CD14-positive monocyte (primary cell): ENCODE data around the gene LAMB3. TPM values are rescaled to one million over a fixed set of nuclear protein-coding genes. Genes with fewer than 3 reads are reported as not detected.

ENCODE experiments used
- DNase-seq, 3 donors: peaks; one replicate each; pipeline ENCODE4 v3.0.0-alpha.2; 2011 to 2022
- H2AFZ ChIP-seq: 2 replicates; pipeline ENCODE4 v1.6.0; 2012; ENCODE audit warnings: mild to moderate bottlenecking, low read depth, low read length, inconsistent platforms; ENCODE audit not compliant: insufficient read depth, poor library complexity, severe bottlenecking
- H3K27ac ChIP-seq, 2 donors: 1 replicate in 1 of 2; 2 replicates in 1 of 2; pipeline ENCODE4 v1.5.1; 2012 to 2013; ENCODE audit warnings: low read length in 2 of 2, control low read depth in 1 of 2, inconsistent platforms in 1 of 2, low read depth in 1 of 2, mild to moderate bottlenecking in 1 of 2
- H3K27me3 ChIP-seq, 2 donors: one replicate each; pipeline versions ENCODE4 v1.6.0 to v1.6.1; 2011 to 2013; ENCODE audit warnings: low read length in 2 of 2; ENCODE audit not compliant: control insufficient read depth in 2 of 2, insufficient read depth in 2 of 2
- H3K36me3 ChIP-seq, 2 donors: replicated peaks in 1 of 2; 1 replicate in 1 of 2; 2 replicates in 1 of 2; pipeline versions ENCODE4 v1.5.1 to v1.6.1; 2012 to 2013; ENCODE audit warnings: low read length in 2 of 2, control low read depth in 1 of 2, inconsistent platforms in 1 of 2, mild to moderate bottlenecking in 1 of 2; ENCODE audit not compliant: insufficient read depth in 2 of 2, control insufficient read depth in 1 of 2
- H3K4me1 ChIP-seq, 2 donors: 1 replicate in 1 of 2; 2 replicates in 1 of 2; pipeline versions ENCODE4 v1.5.1 to v1.6.1; 2012 to 2013; ENCODE audit warnings: low read length in 2 of 2, control low read depth in 1 of 2, inconsistent platforms in 1 of 2, mild to moderate bottlenecking in 1 of 2, moderate library complexity in 1 of 2; ENCODE audit not compliant: insufficient read depth in 2 of 2, control insufficient read depth in 1 of 2
- H3K4me2 ChIP-seq: replicated peaks from 2 replicates; pipeline ENCODE3; 2012; ENCODE audit warnings: low read length, moderate library complexity, mild to moderate bottlenecking; ENCODE audit not compliant: poor library complexity, severe bottlenecking; ENCODE audit errors: extremely low read depth
- H3K4me3 ChIP-seq, 3 experiments: fragments of 200-600 bp in 1 of 3; sonication (generic) in 1 of 3; replicated peaks in 1 of 3; 1 replicate in 2 of 3; 2 replicates in 1 of 3; pipeline ENCODE4 v1.5.1; 2011 to 2013; ENCODE audit warnings: low read length in 3 of 3, mild to moderate bottlenecking in 3 of 3, control low read depth in 2 of 3, low read depth in 2 of 3, inconsistent platforms in 1 of 3, moderate library complexity in 1 of 3
- H3K79me2 ChIP-seq: 2 replicates; pipeline ENCODE4 v1.6.0; 2012; ENCODE audit warnings: mild to moderate bottlenecking, control low read depth, inconsistent platforms, low read length, moderate library complexity; ENCODE audit not compliant: insufficient read depth
- H3K9ac ChIP-seq: 2 replicates; pipeline ENCODE4 v1.6.0; 2017; ENCODE audit warnings: low read length, mild to moderate bottlenecking; ENCODE audit not compliant: insufficient read depth, poor library complexity, severe bottlenecking
- H3K9me3 ChIP-seq, 2 donors: replicated peaks in 1 of 2; 1 replicate in 1 of 2; 2 replicates in 1 of 2; pipeline versions ENCODE4 v1.5.1 to v1.6.1; 2012 to 2013; ENCODE audit warnings: low read length in 2 of 2, control low read depth in 1 of 2; ENCODE audit not compliant: control insufficient read depth in 1 of 2, insufficient read depth in 1 of 2
- H4K20me1 ChIP-seq: 2 replicates; pipeline ENCODE4 v1.6.0; 2012; ENCODE audit warnings: mild to moderate bottlenecking, low read length, control low read depth, moderate library complexity; ENCODE audit not compliant: insufficient read depth
- H3K27ac Mint-ChIP-seq, 7 donors: one replicate each; pipeline ENCODE4 v1.8.0; 2020; ENCODE audit warnings: mild to moderate bottlenecking in 7 of 7, mixed read lengths in 7 of 7, moderate library complexity in 6 of 7, inconsistent platforms in 2 of 7
- H3K27me3 Mint-ChIP-seq, 3 donors: one replicate each; pipeline ENCODE4 v1.8.0; 2021 to 2022; ENCODE audit warnings: low read depth in 3 of 3, mild to moderate bottlenecking in 3 of 3, mixed read lengths in 3 of 3, moderate library complexity in 3 of 3, inconsistent platforms in 1 of 3
- H3K36me3 Mint-ChIP-seq, 2 donors: one replicate each; pipeline ENCODE4 v1.8.0; 2020; ENCODE audit warnings: mixed read lengths in 2 of 2, inconsistent platforms in 1 of 2, mild to moderate bottlenecking in 1 of 2
- H3K4me1 Mint-ChIP-seq: one replicate; pipeline ENCODE4 v1.8.0; 2020; ENCODE audit warnings: mild to moderate bottlenecking, mixed read lengths
- H3K4me3 Mint-ChIP-seq, 2 donors: one replicate each; pipeline ENCODE4 v1.8.0; 2020; ENCODE audit warnings: mild to moderate bottlenecking in 2 of 2, mixed read lengths in 2 of 2, moderate library complexity in 1 of 2
- H3K9me3 Mint-ChIP-seq, 7 donors: one replicate each; pipeline ENCODE4 v1.8.0; 2020 to 2022; ENCODE audit warnings: mixed read lengths in 7 of 7, mild to moderate bottlenecking in 6 of 7, moderate library complexity in 6 of 7, inconsistent platforms in 2 of 7
- CTCF ChIP-seq: fragments of 200-600 bp; IDR thresholded peaks from one replicate; pipeline ENCODE4 v1.8.0; 2022; ENCODE audit warnings: antibody characterized with exemption, mild to moderate bottlenecking
- WGBS: methylation state at CpG from one replicate; pipeline ENCODE4 v1.1.5; 2013; ENCODE audit warnings: missing lambda C conversion rate; ENCODE audit not compliant: insufficient coverage; 5-methylcytosine and 5-hydroxymethylcytosine counted together
- intact Hi-C, 2 donors: fragments of 100-400 bp; cut with micrococcal nuclease; formaldehyde crosslinking; loops; one replicate each; pipeline versions ENCODE4 v1.15.0 to v1.15.1; 2023
- polyA plus RNA-seq, 3 donors: library from polyadenylated mRNA; depleted of rRNA in 1 of 3; unstranded in 2 of 3; stranded (reverse) in 1 of 3; fragments of 300-500 nt in 2 of 3; fragments of >200 nt in 1 of 3; fragmentation: Illumina TruSeq in 2 of 3; gene quantifications; 1 replicate in 2 of 3; 2 replicates in 1 of 3; pipeline ENCODE4 v1.2.3, GENCODE V29; 2012 to 2021

LAMB3 gene
- polyA plus RNA-seq, 3 donors: 0.29 to 0.67 (median 0.30) TPM

- H2AFZ ChIP-seq: no peak overlapping the region
- no peak for TF ChIP-seq CTCF
- no CpG with 5 or more reads among the region's 2 CpGs for WGBS
- H3K9ac ChIP-seq: no peak overlapping the region
- H3K27ac ChIP-seq: no peak overlapping the region
- Mint-ChIP-seq H3K36me3 (peaks cover 0 to 4% of the 10 kb centered on the region in 2 donors), H3K4me1 (peaks cover 26% of the 10 kb centered on the region), H3K4me3 (no peak overlapping the region), H3K27ac (peak overlapping the region in 1 of 7 donors; percentile 14), H3K9me3 (no peaks in the 10 kb centered on the region), H3K27me3 (peaks cover 21 to 32% (median 26%) of the 10 kb centered on the region in 3 donors)
- no peaks in the 10 kb centered on the region for H3K9me3 ChIP-seq
- H3K4me2 ChIP-seq: no peak overlapping the region
- H3K4me1 ChIP-seq: peaks cover 17 to 18% of the 10 kb centered on the region in 2 donors
- H3K4me3 ChIP-seq: no peak overlapping the region
- no peaks in the 10 kb centered on the region for H4K20me1 ChIP-seq
- intact Hi-C loops: loop anchor here in 1 of 2 donors (5.0 kb wide), 1 partner anchor 34 kb away; the partner anchor contains the start of gene G0S2
- no peak for DNase-seq
- H3K36me3 ChIP-seq: no peaks in the 10 kb centered on the region
- peaks cover 3 to 16% of the 10 kb centered on the region in 2 donors for H3K27me3 ChIP-seq
- H3K79me2 ChIP-seq: no peaks in the 10 kb centered on the region
These were observed 8.8 kb downstream of the LAMB3 start for GRCh38 chr1:209643285-209644020.

- no peaks in the 10 kb centered on the region for H3K9me3 ChIP-seq
- H3K36me3 ChIP-seq: no peaks in the 10 kb centered on the region
- H3K27me3 ChIP-seq: peaks cover 3 to 19% of the 10 kb centered on the region in 2 donors
- Mint-ChIP-seq H3K9me3 (no peaks in the 10 kb centered on the region), H3K27me3 (peaks cover 23 to 30% (median 27%) of the 10 kb centered on the region in 3 donors), H3K4me1 (peaks cover 20% of the 10 kb centered on the region), H3K36me3 (peaks cover 0 to 4% of the 10 kb centered on the region in 2 donors), H3K27ac (no peak overlapping the region), H3K4me3 (no peak overlapping the region)
- H4K20me1 ChIP-seq: no peaks in the 10 kb centered on the region
- H3K79me2 ChIP-seq: no peaks in the 10 kb centered on the region
- no peak overlapping the region for H3K27ac ChIP-seq
- no peak overlapping the region for H3K9ac ChIP-seq
- no peak for TF ChIP-seq CTCF
- H2AFZ ChIP-seq: no peak overlapping the region
- no peak for DNase-seq
- intact Hi-C loops: loop anchor here in 1 of 2 donors (5.0 kb wide), 1 partner anchor 34 kb away; the partner anchor contains the start of gene G0S2
- peaks cover 11 to 12% of the 10 kb centered on the region in 2 donors for H3K4me1 ChIP-seq
- no peak overlapping the region for H3K4me2 ChIP-seq
- no peak overlapping the region for H3K4me3 ChIP-seq
- 50% methylated on average over 2 of the region's 3 CpGs for WGBS
These were observed 9.4 kb downstream of the LAMB3 start for GRCh38 chr1:209642816-209643215.
